ENCODE results near the gene PACS1.
"Not testable (repeated sequence)": the region's sequence is repeated elsewhere in the genome, so short reads cannot be mapped to it uniquely, and the experiment has no call there.

Gene PACS1

GRCh38 chr11:66230978-66231377 lies 160.9 kb downstream of the PACS1 start:
- no peak for DNase-seq

- no peak for DNase-seq
Observed at GRCh38 chr11:66231561-66231960, 161.5 kb downstream of the PACS1 start.

GRCh38 chr11:66232769-66233168 lies 162.7 kb downstream of the PACS1 start:
- no peak for DNase-seq

GRCh38 chr11:66233301-66233700 lies 163.2 kb downstream of the PACS1 start:
- no peak for DNase-seq

- DNase-seq: no peak
Observed at GRCh38 chr11:66235141-66235540, 165.1 kb downstream of the PACS1 start.

GRCh38 chr11:66237867-66238266 lies 167.8 kb downstream of the PACS1 start:
- DNase-seq: no peak

- no peak for DNase-seq
Observed at GRCh38 chr11:66238786-66239413, 168.8 kb downstream of the PACS1 start.

- DNase-seq: no peak
Observed at GRCh38 chr11:66239511-66239910, 169.4 kb downstream of the PACS1 start.

- no peak for DNase-seq
Observed at GRCh38 chr11:66239998-66240780, 170.1 kb downstream of the PACS1 start.

- DNase-seq: no peak
Observed at GRCh38 chr11:66240781-66241136, 170.7 kb downstream of the PACS1 start.

- no peak for DNase-seq
Observed at GRCh38 chr11:66242095-66242765, 172.2 kb downstream of the PACS1 start.

- no peak for DNase-seq
Observed at GRCh38 chr11:66243782-66244535, 173.9 kb downstream of the PACS1 start.

GRCh38 chr11:66247295-66247694 lies 177.2 kb downstream of the PACS1 start:
- DNase-seq: no peak

GRCh38 chr11:66247801-66248200 lies 177.7 kb downstream of the PACS1 start:
- no peak for DNase-seq

GRCh38 chr11:66248903-66249302 lies 178.8 kb downstream of the PACS1 start:
- DNase-seq: no peak

- DNase-seq: no peak
Observed at GRCh38 chr11:66251809-66252208, 181.7 kb downstream of the PACS1 start.

- not testable (repeated sequence) for DNase-seq
Observed at GRCh38 chr11:66253081-66253480, 183.0 kb downstream of the PACS1 start.

- no peak for DNase-seq
Observed at GRCh38 chr11:66258473-66258893, 188.4 kb downstream of the PACS1 start.

- no peak for DNase-seq
Observed at GRCh38 chr11:66259225-66259624, 189.2 kb downstream of the PACS1 start.

GRCh38 chr11:66259956-66260355 lies 189.9 kb downstream of the PACS1 start:
- no peak for DNase-seq

GRCh38 chr11:66261578-66261977 lies 191.5 kb downstream of the PACS1 start:
- no peak for DNase-seq

- DNase-seq: no peak
Observed at GRCh38 chr11:66262191-66262590, 192.1 kb downstream of the PACS1 start.

- DNase-seq: no peak
Observed at GRCh38 chr11:66262696-66263095, 192.6 kb downstream of the PACS1 start.

Data from SHP77 treated with DMSO at 0.1 percent for 48 hours (cell line).